GM12878 (cell line): ENCODE data around the gene IGLL5. TPM values are rescaled to one million over a fixed set of nuclear protein-coding genes. Genes with fewer than 3 reads are reported as not detected.
A peak's percentile ranks its signal among the peaks of the same experiment; 100 is the strongest.

Experiments
- ATAC-seq: fragments of 200-7000 bp; cut with Tn5 transposase; 3 replicates; pipeline ENCODE4 v1.9.1; 2020; ENCODE audit warnings: mild to moderate bottlenecking, moderate library complexity
- BruUV-seq: library from RNA; stranded (reverse); fragments of 400-500 nt; replicated peaks from 2 replicates; lab custom pipeline; 2021; lab: Mats Ljungman, UMichigan
- CTCF ChIA-PET: fragments of 300-600 bp; sonication (Branson Sonifier 250); formaldehyde crosslinking; extraction: SDS; loops from one replicate; lab custom pipeline; 2021; ENCODE audit warnings: inconsistent platforms; lab: Yijun Ruan, JAX
- POLR2A ChIA-PET: fragments of 350-600 bp; formaldehyde crosslinking; extraction: SDS; loops from one replicate; lab custom pipeline; 2021; ENCODE audit warnings: inconsistent platforms; lab: Charles Lee
- RAD21 ChIA-PET: fragments of 300-600 bp; sonication (Branson Sonifier 250); formaldehyde crosslinking; loops from one replicate; lab custom pipeline; 2023; ENCODE audit warnings: antibody characterized with exemption; ENCODE audit not compliant: unreplicated experiment; lab: Charles Lee
- SMC1A ChIA-PET: fragments of 300-600 bp; sonication (Branson Sonifier 250); formaldehyde crosslinking; loops from one replicate; lab custom pipeline; 2023; ENCODE audit not compliant: unreplicated experiment, uncharacterized antibody; lab: Charles Lee
- DNase-seq: peaks from one replicate; pipeline ENCODE4 v3.0.0-alpha.2; 2011; ENCODE audit warnings: low read depth, low spot score
- FAIRE-seq: peaks from 3 replicates; lab custom pipeline; 2011; peaks lifted over from hg19 to GRCh38; lab: Jason Lieb, UNC
- H2AFZ ChIP-seq: 2 replicates; pipeline ENCODE4 v1.6.0; 2011; ENCODE audit warnings: low read depth, low read length, control low read depth; ENCODE audit not compliant: control insufficient read depth
- H3K27ac ChIP-seq: 2 replicates; pipeline ENCODE4 v1.5.1; 2011; ENCODE audit warnings: control low read depth; ENCODE audit not compliant: control insufficient read depth, insufficient read depth
- H3K27me3 ChIP-seq, 2 experiments: replicated peaks in 1 of 2; 2 replicates each; pipeline versions ENCODE4 v1.6.0 to v1.6.1; 2011; ENCODE audit warnings: low read length in 1 of 2; ENCODE audit not compliant: control insufficient read depth in 2 of 2, insufficient read depth in 2 of 2
- H3K36me3 ChIP-seq, 2 experiments: 2 replicates each; pipeline ENCODE4 v1.5.1; 2011; ENCODE audit warnings: low read length in 1 of 2; ENCODE audit not compliant: control insufficient read depth in 2 of 2, insufficient read depth in 2 of 2
- H3K4me1 ChIP-seq: 2 replicates; pipeline ENCODE4 v1.6.1; 2011; ENCODE audit warnings: mild to moderate bottlenecking, low read length, moderate library complexity, mixed read lengths; ENCODE audit not compliant: control insufficient read depth, insufficient read depth
- H3K4me2 ChIP-seq: 2 replicates; pipeline ENCODE4 v1.6.0; 2011; ENCODE audit warnings: control low read depth; ENCODE audit not compliant: control insufficient read depth, insufficient read depth
- H3K4me3 ChIP-seq: fragments of 200-600 bp; sonication (generic); 2 replicates; pipeline ENCODE4 v1.5.1; 2016
- H3K79me2 ChIP-seq: 2 replicates; pipeline ENCODE4 v1.6.0; 2011; ENCODE audit warnings: low read length; ENCODE audit not compliant: control insufficient read depth, insufficient read depth
- H3K9ac ChIP-seq: 2 replicates; pipeline ENCODE4 v1.8.0; 2011; ENCODE audit warnings: low read length, control low read depth, mixed read lengths; ENCODE audit not compliant: control insufficient read depth, insufficient read depth
- H3K9me3 ChIP-seq: replicated peaks from 3 replicates; pipeline ENCODE4 v1.5.1; 2011; ENCODE audit warnings: mild to moderate bottlenecking, low read length; ENCODE audit not compliant: control insufficient read depth, insufficient read depth
- H4K20me1 ChIP-seq: 2 replicates; pipeline ENCODE4 v1.6.0; 2011; ENCODE audit not compliant: control insufficient read depth, insufficient read depth
- BRCA1 ChIP-seq: IDR thresholded peaks from 2 replicates; pipeline ENCODE4 v1.6.1; 2011; ENCODE audit warnings: low read depth, low read length, improper control_type of control experiment
- CBFB ChIP-seq: IDR thresholded peaks from 2 replicates; pipeline ENCODE4 v1.6.1; 2016; ENCODE audit warnings: antibody characterized with exemption, low read depth
- CREM ChIP-seq: IDR thresholded peaks from 2 replicates; pipeline ENCODE4 v1.6.1; 2014; ENCODE audit warnings: antibody characterized with exemption, low read depth
- NKRF ChIP-seq: fragments of 450-650 bp; conservative IDR thresholded peaks from 2 replicates; pipeline ENCODE4 v1.6.1; 2017; ENCODE audit warnings: mild to moderate bottlenecking, moderate library complexity
- RB1 ChIP-seq: fragments of 450-650 bp; formaldehyde crosslinking; IDR thresholded peaks from 2 replicates; pipeline ENCODE4 v1.6.1; 2017; ENCODE audit warnings: mild to moderate bottlenecking, borderline replicate concordance
- SMARCA5 ChIP-seq: fragments of 450-650 bp; IDR thresholded peaks from 2 replicates; pipeline ENCODE4 v1.6.1; 2017; ENCODE audit warnings: mild to moderate bottlenecking
- TCF3 ChIP-seq: IDR thresholded peaks from 2 replicates; pipeline ENCODE4 v1.6.1; 2012; ENCODE audit warnings: low read depth, mild to moderate bottlenecking, low read length, borderline replicate concordance; ENCODE audit not compliant: insufficient read depth
- ZBED1 ChIP-seq: IDR thresholded peaks from 2 replicates; pipeline ENCODE4 v1.6.1; 2016; ENCODE audit warnings: borderline replicate concordance
- ZNF217 ChIP-seq: fragments of 450-650 bp; IDR thresholded peaks from 2 replicates; pipeline ENCODE4 v1.6.1; 2017; ENCODE audit warnings: antibody characterized with exemption, mild to moderate bottlenecking
- whole genome bisulfite sequencing: methylation state at CpG from one replicate; pipeline ENCODE4 v1.1.6; 2016; ENCODE audit warnings: low lambda C conversion rate; ENCODE audit not compliant: insufficient replicate concordance, insufficient coverage; ENCODE audit errors: missing lambda C conversion rate; 5-methylcytosine and 5-hydroxymethylcytosine counted together
- in situ Hi-C: fragments of 300-500 bp; cut with MboI; formaldehyde crosslinking; loops from 9 replicates; pipeline ENCODE4 v1.14.3; 2018; ENCODE audit warnings: mixed read lengths
- intact Hi-C: fragments of 100-400 bp; cut with micrococcal nuclease; formaldehyde crosslinking; loops from one replicate; pipeline ENCODE4 v1.14.2; 2022; ENCODE audit not compliant: unreplicated experiment
- polyA plus RNA-seq, 11 experiments: library from polyadenylated mRNA; depleted of rRNA in 4 of 11; unstranded in 6 of 11; stranded (reverse) in 5 of 11; fragments of >200 nt; fragmentation: Nextera tagmentation in 4 of 11; fragmentation: Illumina TruSeq in 1 of 11; extraction: Ambion mirVana in 4 of 11; extraction: Trizol in 1 of 11; gene quantifications; 1 replicate in 1 of 11; 2 replicates in 10 of 11; pipeline versions ENCODE4 v1.2.1 to v1.2.3, GENCODE V29; 2011 to 2016; ENCODE audit warnings: inconsistent platforms in 2 of 11, missing spikeins in 2 of 11, low read depth in 1 of 11
- total RNA-seq, 4 experiments: library from RNA; depleted of rRNA in 3 of 4; stranded (reverse); fragments of >200 nt in 3 of 4; fragmentation: Illumina TruSeq in 1 of 4; extraction: Trizol in 1 of 4; gene quantifications; 2 replicates each; pipeline versions ENCODE4 v1.2.1 to v1.2.3, GENCODE V29; 2013 to 2021

The IGLL5 gene
- total and polyA plus RNA-seq, 10 of the 15 experiments (the other 5 are each of a cell fraction or from before 2014, with no cell fraction given), result not detected

DNA sequence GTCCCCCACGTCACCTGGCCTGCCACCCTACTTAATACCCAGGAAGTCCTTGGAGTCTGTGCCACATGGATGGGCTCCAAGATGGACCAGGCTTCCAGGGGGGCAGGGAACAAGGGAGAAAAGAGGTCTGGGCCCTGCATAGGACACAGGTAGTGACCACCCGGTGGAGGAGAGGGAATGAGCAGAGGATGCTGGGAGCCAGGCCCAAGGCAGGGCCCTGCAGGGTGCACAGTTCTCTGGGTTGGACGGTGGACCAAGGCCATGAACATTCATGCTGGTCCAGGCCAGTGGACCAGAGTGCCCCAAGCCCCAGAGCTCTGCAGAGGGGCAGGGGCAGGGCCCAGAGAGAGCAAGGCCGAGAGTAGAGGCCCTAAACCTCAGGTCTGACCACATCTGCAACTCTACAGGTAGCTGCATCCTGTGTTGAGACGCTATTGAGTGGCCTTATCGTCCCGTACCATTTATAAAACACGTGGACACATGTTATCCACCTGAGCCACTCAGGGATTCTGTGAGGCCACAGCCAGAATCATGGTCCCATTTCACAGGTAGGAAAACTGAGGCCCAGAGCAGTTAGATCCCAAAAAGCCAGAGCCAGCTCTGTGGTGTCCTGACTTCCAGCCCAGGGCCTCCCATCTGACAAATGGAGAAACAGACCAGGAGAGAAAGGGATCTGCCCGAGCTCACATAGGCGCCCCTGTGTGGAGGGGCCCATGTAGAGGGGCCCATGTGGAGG, 46.4 kb downstream of the IGLL5 start:
- ATAC-seq (no peak), FAIRE-seq (no peak), DNase-seq (no peak)
- Histone ChIP-seq H3K36me3 (no peaks in the 10 kb centered on the region), H3K9ac (peak overlapping the region; percentile 74), H3K4me1 (peaks cover 93% of the 10 kb centered on the region), H2AFZ (no peak overlapping the region), H3K4me2 (peak overlapping the region; percentile 32), H3K79me2 (peaks cover 60% of the 10 kb centered on the region), H3K27me3 (no peaks in the 10 kb centered on the region), H4K20me1 (no peaks in the 10 kb centered on the region), H3K4me3 (no peak overlapping the region), H3K9me3 (no peaks in the 10 kb centered on the region; the same call in 2 of the 3 replicates), H3K27ac (peak overlapping the region; percentile 99)
- 0 out of 2 replicates have a peak, but pooled peaks have one; percentile 20 for TF ChIP-seq NKRF
- no peak for TF ChIP-seq RB1
- TF ChIP-seq BRCA1, result no peak
- TF ChIP-seq TCF3, result peak; percentile 24; the same call in 1 of the 2 replicates
- peak; percentile 71; the same call in 1 of the 2 replicates for TF ChIP-seq SMARCA5
- no peak for TF ChIP-seq ZBED1
- peak; percentile 15; the same call in 1 of the 2 replicates for TF ChIP-seq CREM
- TF ChIP-seq ZNF217, result peak; percentile 46; the same call in 1 of the 2 replicates
- TF ChIP-seq CBFB, result peak; percentile 61; the same call in 1 of the 2 replicates
- SMC1A ChIA-PET, result interaction anchor here (1.0 to 15.9 kb wide), 9 partner anchors 8 to 738 kb away, joined by 3 to 154 read pairs (median 18); no protein-coding TSS in a partner anchor
- POLR2A ChIA-PET, result interaction anchor here (0.8 to 10.1 kb wide), 9 partner anchors 9 to 823 kb away, joined by 3 to 153 read pairs (median 26); no protein-coding TSS in a partner anchor
- in situ Hi-C loops (no loop called here), intact Hi-C loops (no loop called here)
- CTCF ChIA-PET, result interaction anchor here (1.6 to 21.7 kb wide), 6 partner anchors 8 to 738 kb away, joined by 5 to 551 read pairs (median 87); no protein-coding TSS in a partner anchor
- BruUV-seq, result no TSS peak
- RAD21 ChIA-PET, result interaction anchor here (0.9 to 16.2 kb wide), 8 partner anchors 22 to 903 kb away, joined by 3 to 255 read pairs (median 48); no protein-coding TSS in a partner anchor
- WGBS, result 52% methylated on average over 10 of the region's 10 CpGs
